HUDEP-2 (cell line): ENCODE data around the gene SLC38A1.
"Not testable (repeated sequence)": the region's sequence is repeated elsewhere in the genome, so short reads cannot be mapped to it uniquely, and the experiment has no call there.

Experiments used
- DNase-seq, 76 experiments: peaks; one replicate each; lab custom pipeline; 2025; ENCODE audit not compliant: unreplicated experiment in 76 of 76; lab: John Stamatoyannopoulos, UW

The SLC38A1 gene

DNA sequence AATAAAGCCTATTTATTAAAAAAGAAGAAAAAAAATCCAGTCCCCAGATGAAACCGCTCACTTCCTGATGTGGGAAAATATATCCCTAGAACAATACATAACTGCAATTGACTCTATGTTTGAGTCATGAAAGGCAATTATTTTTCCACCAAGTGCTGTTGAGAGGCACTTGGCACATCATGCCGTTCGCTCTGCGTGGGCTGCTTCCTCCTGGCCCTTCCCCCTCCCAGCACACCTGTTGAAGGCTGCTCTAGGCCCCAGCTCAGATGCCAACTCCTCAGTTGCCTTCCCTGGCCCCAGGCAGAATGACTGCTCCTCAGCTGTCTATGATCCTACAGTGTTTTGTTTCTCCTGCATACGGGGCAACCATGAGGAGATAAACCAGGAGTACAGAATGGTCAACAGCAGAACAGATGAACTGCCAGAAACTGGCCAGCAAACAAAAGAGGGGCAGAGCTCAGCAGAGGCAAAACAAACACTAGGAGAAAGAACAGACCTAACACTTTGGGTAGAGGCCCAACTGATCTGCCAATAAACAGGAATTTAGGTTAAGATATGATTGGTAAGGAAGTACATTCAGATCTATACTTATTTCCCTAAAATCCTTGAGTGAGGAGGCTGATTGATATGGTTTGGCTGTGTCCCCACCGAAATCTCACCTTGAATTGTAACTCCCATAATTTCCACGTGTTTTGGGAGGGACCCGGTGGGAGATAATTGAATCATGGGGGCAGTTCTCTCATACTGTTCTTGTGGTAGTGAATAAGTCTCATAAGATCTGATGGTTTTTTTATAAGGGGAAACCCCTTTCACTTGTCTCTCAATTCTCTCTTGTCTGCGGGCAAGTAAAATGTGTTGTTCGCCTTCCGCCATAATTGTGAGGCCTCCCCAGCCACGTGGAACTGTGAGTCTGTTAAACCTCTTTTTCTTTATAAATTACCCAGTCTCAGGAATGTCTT, 58.6 kb downstream of the SLC38A1 start:
- no peak for DNase-seq

- DNase-seq: no peak
Observed at GRCh38 chr12:46209170-46209569, 59.7 kb downstream of the SLC38A1 start.

DNA sequence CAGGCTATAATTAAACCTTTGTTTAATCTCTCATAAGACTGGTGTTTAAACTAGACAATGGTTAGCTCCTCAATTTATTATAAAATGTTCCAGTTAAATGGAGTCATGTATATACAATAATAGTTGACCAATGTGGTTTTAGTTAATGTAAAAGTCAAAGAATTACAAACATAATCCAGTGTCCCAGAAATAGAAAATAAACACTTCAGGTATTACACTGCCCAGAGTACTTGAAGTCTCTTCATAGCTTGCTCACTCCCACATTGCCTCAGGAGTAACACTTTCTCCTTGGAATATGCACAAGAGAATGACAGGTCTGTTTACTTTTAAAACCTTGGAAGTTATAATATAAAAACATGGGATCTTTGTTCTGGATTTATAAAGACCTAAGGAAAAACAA, 60.5 kb downstream of the SLC38A1 start:
- no peak for DNase-seq

GRCh38 chr12:46207644-46208043, 61.2 kb downstream of the SLC38A1 start:
- no peak for DNase-seq

- no peak for DNase-seq
Observed at GRCh38 chr12:46206471-46206870, 62.4 kb downstream of the SLC38A1 start.

DNA sequence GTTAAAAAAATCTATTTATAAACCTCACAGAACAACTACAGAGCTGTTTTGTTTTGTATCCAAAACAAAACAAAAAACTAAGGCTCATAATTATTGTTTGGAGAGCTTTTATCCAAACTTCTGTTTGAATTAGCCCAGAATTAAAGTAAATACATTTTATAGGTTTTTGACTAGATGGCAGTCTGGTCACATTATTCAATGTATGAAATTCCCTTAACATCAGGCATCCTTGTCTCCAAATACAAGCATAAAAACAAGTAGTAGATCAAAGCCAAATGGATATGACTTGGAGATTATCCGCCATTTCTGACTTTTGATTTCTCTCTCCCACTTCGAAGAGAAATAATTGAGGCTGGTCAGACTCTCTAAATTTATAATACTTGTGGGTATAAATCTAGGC, 63.5 kb downstream of the SLC38A1 start:
- no peak for DNase-seq

DNA sequence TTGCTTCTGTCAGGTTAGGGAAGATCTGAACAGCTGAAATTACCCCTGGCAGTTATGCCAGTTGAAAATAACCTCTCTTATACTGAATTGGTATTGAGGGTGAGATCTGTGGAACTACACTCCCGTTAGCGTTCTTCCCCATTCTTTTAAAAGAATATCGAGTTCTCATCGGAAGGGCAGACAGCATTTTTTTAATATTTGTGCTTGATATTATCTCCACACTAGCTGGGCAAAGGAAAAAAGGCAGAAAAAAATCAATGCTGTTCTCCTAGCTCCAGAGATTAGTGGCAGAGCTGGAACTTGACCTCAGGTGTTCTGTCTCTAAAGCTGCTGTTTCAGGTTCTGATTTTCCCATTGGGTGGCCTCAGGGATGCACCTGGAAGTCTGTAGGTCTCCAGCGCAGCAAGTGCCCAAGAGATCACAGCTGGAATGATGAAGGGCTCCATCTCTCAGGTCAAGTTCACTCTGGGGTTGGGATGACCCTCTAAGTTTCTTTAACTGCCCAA, 67.5 kb downstream of the SLC38A1 start:
- no peak for DNase-seq

DNA sequence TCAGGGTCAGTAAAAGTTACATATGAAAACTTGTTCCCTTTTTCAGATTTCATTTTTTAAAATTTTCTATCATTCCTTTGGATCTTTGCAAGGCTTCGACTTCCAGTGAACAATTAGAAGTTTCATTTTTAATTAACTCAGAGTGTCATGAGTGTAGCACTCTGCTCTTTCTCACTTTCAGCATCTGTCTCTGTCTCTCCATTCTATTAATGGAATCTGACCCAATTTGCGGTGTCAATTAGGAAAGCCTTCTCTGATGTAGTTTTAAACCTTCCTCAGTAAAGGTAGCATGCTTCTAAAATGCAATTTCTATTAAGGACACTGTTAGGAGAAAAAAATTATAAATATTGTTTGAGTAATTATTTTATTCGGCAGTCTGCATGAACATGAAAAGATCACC, 68.3 kb downstream of the SLC38A1 start:
- no peak for DNase-seq

DNA sequence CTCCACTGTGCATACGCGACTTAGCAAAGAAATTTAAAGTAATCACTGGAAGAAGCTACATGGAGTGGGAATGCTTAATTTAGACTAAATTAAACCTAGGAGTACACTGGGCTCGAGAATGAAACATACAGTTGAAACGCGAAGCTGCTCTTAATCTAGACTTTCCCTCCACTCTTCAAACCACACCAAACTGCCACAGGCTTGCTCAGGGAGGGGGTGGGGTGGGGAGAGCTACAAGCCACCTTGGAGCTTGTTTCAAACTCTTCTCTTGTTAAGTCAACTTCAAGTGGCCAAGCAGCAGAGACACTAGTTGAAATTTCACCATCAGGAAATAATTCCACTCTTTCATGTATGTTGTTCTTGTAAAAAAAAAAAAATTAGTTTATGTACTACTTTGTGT, 69.9 kb downstream of the SLC38A1 start:
- DNase-seq: no peak

GRCh38 chr12:46197883-46198282, 71.0 kb downstream of the SLC38A1 start:
- no peak for DNase-seq

DNA sequence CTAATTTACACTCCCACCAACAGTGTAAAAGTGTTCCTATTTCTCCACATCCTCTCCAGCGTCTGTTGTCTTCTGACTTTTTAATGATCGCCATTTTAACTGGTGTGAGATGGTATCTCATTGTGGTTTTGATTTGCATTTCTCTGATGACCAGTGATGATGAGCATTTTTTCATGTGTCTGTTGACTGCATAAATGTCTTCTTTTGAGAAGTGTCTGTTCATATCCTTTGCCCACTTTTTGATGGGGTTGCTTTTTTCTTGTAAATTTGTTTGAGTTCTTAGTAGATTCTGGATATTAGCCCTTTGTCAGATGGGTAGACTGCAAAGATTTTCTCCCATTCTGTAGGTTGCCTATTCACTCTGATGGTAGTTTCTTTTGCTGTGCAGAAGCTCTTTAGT, 78.3 kb downstream of the SLC38A1 start:
- DNase-seq: not testable (repeated sequence)

DNA sequence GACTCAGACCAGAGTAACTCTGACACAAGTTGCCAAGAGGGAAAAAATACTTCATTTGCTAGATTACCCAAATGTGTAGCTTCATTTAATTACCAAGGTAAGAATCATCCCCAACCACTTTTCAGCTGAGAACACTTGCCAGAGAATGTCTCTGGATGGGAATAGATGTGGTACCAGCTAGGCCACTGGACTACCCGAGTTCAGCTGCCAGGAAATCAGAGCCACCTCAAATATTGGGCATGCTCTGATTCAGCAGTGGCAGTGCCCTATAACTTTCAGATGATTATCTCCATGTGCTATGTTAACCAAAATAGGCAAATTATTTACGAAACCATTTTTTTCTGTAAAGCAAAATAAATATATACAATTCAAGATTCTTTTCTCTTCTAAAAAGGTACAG, 80.7 kb downstream of the SLC38A1 start:
- DNase-seq: no peak

GRCh38 chr12:46187023-46187422, 81.8 kb downstream of the SLC38A1 start:
- DNase-seq: no peak

GRCh38 chr12:46186088-46186487, 82.8 kb downstream of the SLC38A1 start:
- no peak for DNase-seq

DNA sequence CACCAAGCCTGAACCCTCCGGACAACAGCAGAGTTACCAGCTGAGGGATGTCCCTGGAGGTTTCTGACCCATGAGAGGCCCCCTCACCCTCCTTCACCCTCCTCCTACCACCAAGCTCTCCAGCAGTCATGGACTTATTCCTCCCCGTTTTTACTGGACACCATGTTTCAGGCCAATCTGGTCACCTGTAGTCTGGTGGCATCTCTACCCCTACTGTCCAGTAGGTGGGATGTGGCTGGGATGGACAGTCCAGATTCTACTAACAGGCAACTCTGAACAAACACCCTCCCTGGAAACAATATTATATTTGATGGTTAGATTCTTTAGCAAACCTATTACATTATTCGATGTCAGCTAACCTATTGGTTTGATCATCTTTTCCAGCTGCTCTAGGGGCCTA, 83.2 kb downstream of the SLC38A1 start:
- DNase-seq: no peak

DNA sequence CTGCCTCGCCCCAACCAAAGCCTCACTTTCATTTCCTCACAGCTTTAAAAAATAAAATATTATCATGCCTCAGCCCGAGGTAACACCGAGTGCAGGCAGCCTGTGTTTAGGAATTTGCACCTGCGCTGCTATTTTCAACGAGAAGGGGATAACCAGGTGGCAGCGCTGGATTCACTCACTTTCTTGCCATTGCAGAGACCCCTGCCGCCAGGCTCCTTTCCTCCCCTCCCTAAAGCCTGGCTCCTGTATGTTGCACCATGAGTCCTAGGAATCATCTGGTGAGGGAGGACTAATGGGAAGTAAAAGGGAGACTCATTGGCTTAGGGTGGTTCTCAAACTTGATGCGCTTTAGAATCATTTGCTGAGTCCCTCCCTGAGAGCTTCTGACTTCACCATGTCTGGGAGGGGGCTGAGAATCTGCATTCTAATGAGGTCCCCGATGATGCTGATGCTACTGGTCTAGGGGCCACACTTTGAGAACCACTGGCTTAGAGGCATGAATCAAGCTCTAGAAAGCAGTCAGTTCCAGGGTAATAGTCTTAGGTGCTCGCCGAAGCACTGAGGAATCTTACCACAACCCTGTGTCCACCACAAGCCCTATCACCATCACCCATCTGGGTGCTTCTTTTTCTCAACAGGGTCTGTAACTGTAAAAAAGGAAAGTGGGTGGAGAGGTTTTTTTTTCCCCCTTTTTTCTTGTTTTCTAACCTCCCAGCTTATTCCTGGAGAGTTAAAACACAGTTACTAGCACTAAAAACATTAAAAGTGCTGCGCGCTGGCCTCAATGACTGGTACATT, 83.8 kb downstream of the SLC38A1 start:
- DNase-seq: no peak

DNA sequence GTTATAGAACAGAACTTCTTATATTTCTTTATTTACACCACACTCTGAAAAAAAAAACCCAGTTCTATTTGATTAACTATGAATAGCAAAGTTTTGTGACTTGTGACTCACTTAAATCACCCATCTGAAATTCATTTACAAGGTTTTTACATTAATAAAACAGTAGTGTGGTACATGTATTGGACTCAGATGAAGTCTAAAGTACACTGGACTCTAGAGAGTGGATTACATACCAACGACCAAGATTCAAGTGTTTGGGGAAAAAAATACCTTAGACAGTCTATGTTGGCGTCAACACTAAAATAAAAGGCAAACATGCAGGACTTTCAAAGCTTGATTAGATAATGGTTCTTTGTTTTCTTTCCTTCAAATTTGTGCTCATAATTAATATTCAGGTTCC, 85.7 kb downstream of the SLC38A1 start:
- no peak for DNase-seq

- no peak for DNase-seq
Observed at GRCh38 chr12:46181465-46181864, 87.4 kb downstream of the SLC38A1 start.

DNA sequence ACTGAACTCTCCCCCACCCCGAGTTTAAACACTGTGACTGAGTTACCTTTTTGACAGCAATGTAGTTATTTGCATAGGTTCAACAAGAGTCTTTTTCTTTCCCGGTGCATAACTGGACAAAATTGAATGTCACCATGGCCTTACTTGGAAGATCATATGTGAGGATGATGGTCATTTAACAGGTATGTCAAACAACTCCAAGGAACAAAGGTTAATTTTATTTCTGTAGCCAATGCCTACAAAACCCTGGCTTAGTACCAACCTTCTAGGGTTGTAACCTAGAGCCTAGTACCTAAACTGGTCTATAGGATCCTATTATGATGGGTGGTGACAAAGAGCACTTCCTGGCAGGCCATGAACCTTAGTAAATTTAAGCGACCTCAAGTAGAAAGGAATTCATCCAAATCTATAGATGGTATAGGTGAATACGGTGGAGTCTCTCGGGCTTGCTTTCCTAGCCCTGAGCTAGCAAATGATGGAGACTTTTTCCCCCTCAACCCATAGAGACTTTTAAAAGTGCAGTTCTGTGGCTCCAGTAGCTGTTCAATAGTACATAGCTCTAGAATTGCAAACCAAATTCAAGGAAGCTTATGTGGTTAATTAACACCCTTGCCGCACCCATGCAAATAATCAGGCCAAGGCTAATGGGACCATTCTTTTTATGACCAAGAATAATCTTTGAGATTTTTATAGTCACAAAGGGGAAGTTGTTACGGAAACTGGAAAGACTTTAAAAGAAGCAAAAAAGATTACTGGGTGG, 89.0 kb downstream of the SLC38A1 start:
- DNase-seq: no peak

GRCh38 chr12:46177837-46178608, 90.8 kb downstream of the SLC38A1 start:
- no peak for DNase-seq
